Spleen (tissue), 11 donors: ENCODE measurements around the gene ZNF467. TPM values are rescaled to one million over a fixed set of nuclear protein-coding genes. Genes with fewer than 3 reads are reported as not detected.

ENCODE experiments used
- DNase-seq: peaks from one replicate; pipeline ENCODE4 v3.0.0-alpha.2; 2020
- H3K27ac ChIP-seq, 8 donors: fragments of 200-600 bp; sonication (generic) in 7 of 8; 1 replicate in 4 of 8; 2 replicates in 4 of 8; pipeline versions ENCODE4 v1.5.0 to v1.8.0; 2016 to 2021; ENCODE audit warnings: inconsistent platforms in 4 of 8, mild to moderate bottlenecking in 4 of 8, moderate library complexity in 1 of 8
- H3K27me3 ChIP-seq, 7 donors: fragments of 200-600 bp; sonication (generic) in 6 of 7; replicated peaks in 1 of 7; 1 replicate in 4 of 7; 2 replicates in 3 of 7; pipeline versions ENCODE4 v1.5.0 to v1.8.0; 2016 to 2021; ENCODE audit warnings: inconsistent platforms in 3 of 7, mild to moderate bottlenecking in 1 of 7
- H3K36me3 ChIP-seq, 6 donors: fragments of 200-600 bp; sonication (generic) in 5 of 6; 1 replicate in 4 of 6; 2 replicates in 2 of 6; pipeline versions ENCODE4 v1.5.0 to v1.8.0; 2016 to 2021; ENCODE audit warnings: inconsistent platforms in 2 of 6
- H3K4me1 ChIP-seq, 6 donors: fragments of 200-600 bp; sonication (generic) in 5 of 6; 1 replicate in 3 of 6; 2 replicates in 3 of 6; pipeline versions ENCODE4 v1.5.0 to v1.8.0; 2016 to 2021; ENCODE audit warnings: inconsistent platforms in 3 of 6
- H3K4me3 ChIP-seq, 8 donors: fragments of 200-600 bp; sonication (generic) in 7 of 8; 1 replicate in 4 of 8; 2 replicates in 4 of 8; pipeline versions ENCODE4 v1.5.0 to v1.8.0; 2016 to 2021; ENCODE audit warnings: inconsistent platforms in 4 of 8, mild to moderate bottlenecking in 4 of 8, moderate library complexity in 2 of 8
- H3K9me3 ChIP-seq, 8 donors: fragments of 200-600 bp; sonication (generic) in 7 of 8; 1 replicate in 4 of 8; 2 replicates in 4 of 8; pipeline versions ENCODE4 v1.5.0 to v1.8.0; 2016 to 2021; ENCODE audit warnings: inconsistent platforms in 4 of 8
- CTCF ChIP-seq, 11 experiments: fragments of 200-600 bp in 7 of 11; fragments of 450-650 bp in 4 of 11; sonication (generic) in 4 of 11; IDR thresholded peaks in 8 of 11; conservative IDR thresholded peaks in 3 of 11; 1 replicate in 7 of 11; 2 replicates in 4 of 11; pipeline versions ENCODE4 v1.4.0 to v1.8.0; 2016 to 2021; ENCODE audit warnings: antibody characterized with exemption in 11 of 11, inconsistent platforms in 4 of 11, mild to moderate bottlenecking in 1 of 11
- POLR2A ChIP-seq, 3 donors: fragments of 450-650 bp; IDR thresholded peaks; one replicate each; pipeline ENCODE4 v1.5.1; 2017; ENCODE audit warnings: antibody characterized with exemption in 3 of 3, mild to moderate bottlenecking in 1 of 3
- POLR2AphosphoS5 ChIP-seq, 3 donors: sonication (generic); formaldehyde crosslinking; IDR thresholded peaks; one replicate each; pipeline ENCODE4 v1.5.1; 2017; ENCODE audit warnings: antibody characterized with exemption in 3 of 3
- WGBS, 5 donors: extraction: QIAGEN DNeasy Blood & Tissue Kit in 3 of 5; methylation state at CpG; one replicate each; pipeline versions ENCODE4 v1.1.5 to v1.1.7; 2013 to 2018; 5-methylcytosine and 5-hydroxymethylcytosine counted together
- intact Hi-C: fragments of 100-400 bp; cut with DNase I; formaldehyde crosslinking; loops from one replicate; pipeline ENCODE4 v1.15.0; 2023; ENCODE audit warnings: low total_unique reads
- polyA plus RNA-seq, 3 donors: library from polyadenylated mRNA; stranded (reverse); fragments of 200-250 nt; gene quantifications; one replicate each; pipeline ENCODE4 v1.2.1, GENCODE V29; 2013
- total RNA-seq, 7 donors: library from RNA; depleted of rRNA in 3 of 7; stranded (reverse); fragments of >200 nt in 3 of 7; fragmentation: NEBNext Ultra II Directional in 4 of 7; extraction: Animal tissue kit (Norgen Biotek cat#: 25700) in 4 of 7; gene quantifications; one replicate each; pipeline versions ENCODE4 v1.1.0 to v1.2.1, GENCODE V29; 2016 to 2021
- donor health status: healthy with polysubstance abuse.
- donor health status: DM: no; HTN: no; CAD: no; lungs with moderate emphysema.
- donor health status: DM: no; HTN: no; CAD: no.
- donor health status: Bipolar disorder and iron deficiency.
- donor health status: healthy.
- donor health status: DM: no; HTN: no; CAD: no.
- donor health status: DM: yes; HTN: yes; CAD: no.

ZNF467 gene
- total and polyA plus RNA-seq, 10 donors, result 6.0 to 48.5 (median 31.3) TPM

DNA sequence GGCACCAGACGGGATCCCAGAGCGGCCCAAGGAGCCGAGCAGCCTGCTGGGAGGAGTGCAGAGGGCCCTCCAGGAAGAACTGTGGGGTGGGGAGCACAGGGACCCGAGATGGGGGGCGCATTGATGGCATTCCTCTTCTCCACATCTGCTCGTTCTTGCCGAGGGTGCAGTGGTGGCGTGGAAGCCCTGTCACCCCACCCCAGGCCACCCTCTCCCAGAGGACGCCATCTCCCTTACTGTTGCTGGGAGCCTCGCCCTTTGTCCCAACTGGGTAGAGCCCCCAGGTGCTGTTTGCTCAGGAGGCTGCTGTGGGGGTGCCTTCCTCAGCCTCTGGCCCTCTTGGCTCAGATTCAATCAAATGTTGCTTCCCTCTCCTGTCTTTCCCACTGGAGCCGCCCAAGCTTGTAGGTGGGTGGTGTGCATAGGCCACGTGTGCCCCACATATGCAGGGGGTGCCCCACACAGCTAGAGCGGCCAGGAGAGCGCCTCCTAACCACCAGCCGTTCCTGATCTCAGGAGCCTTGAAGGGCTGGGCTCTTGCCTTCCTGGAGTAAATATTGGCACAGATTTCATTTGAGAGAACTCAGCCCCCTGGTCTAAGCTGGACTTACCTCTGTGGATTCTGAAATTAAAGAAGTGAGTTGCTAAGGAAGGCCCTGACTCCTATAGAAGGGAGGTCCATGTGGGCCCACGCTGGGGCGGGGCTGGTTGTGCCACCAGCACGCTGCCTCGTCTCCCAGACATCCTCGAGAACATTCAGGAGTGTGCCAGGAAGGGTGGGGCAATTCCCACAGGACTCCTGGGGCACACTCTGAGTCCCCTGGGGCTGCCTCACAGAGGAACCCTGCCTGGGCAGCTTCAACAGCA, 39.2 kb downstream of the ZNF467 start:
- 77 to 87% (median 84%) methylated on average over 12 to 20 of the region's 20 CpGs for WGBS, 5 donors
- Histone ChIP-seq H3K9me3 (no peaks in the 10 kb centered on the region), H3K4me1 (peaks cover 4 to 17% (median 7%) of the 10 kb centered on the region in 6 donors), H3K27me3 (peaks cover 0 to 36% (median 0%) of the 10 kb centered on the region in 7 donors), H3K4me3 (no peak overlapping the region), H3K36me3 (peaks cover 0 to 55% (median 39%) of the 10 kb centered on the region in 6 donors), H3K27ac (no peak overlapping the region)
- peak; percentile 69 for DNase-seq
- intact Hi-C loops, result no loop called here
- TF ChIP-seq POLR2AphosphoS5 (IDR thresholded peaks at IDR 0.05) (no peak), POLR2A (IDR thresholded peaks at IDR 0.05) (no peak), CTCF (IDR thresholded peaks at IDR 0.05 in 8 of 11, conservative IDR thresholded peaks at IDR 0.05 in 3 of 11) (no peak)

DNA sequence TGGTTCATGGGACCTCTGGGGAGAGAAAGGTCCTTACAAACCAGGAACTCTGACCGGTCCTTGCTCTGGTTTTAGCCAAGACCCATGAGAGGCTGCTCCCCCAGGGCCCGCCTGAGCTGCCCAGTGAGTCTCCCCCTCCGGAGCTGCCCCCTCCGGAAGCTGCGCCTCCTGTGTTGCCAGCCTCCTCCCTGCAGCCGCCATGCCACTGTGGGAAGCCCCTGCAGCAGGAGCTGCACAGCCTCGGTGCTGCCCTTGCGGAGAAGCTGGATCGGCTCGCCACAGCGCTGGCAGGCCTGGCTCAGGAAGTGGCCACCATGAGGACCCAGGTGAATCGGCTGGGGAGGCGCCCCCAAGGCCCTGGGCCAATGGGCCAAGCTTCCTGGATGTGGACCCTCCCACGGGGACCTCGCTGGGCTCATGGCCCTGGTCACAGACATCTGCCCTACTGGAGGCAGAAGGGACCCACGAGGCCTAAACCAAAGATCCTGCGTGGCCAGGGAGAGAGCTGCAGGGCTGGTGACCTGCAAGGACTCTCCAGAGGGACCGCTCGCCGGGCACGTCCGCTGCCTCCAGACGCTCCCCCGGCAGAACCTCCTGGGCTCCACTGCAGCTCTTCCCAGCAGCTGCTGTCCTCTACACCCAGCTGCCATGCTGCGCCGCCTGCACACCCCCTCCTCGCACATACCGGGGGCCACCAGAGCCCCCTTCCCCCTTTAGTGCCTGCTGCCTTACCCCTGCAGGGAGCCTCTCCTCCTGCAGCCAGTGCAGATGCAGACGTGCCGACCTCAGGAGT, 40.1 kb downstream of the ZNF467 start:
- peaks cover 4 to 17% (median 7%) of the 10 kb centered on the region in 6 donors for H3K4me1 ChIP-seq
- peaks cover 0 to 63% (median 47%) of the 10 kb centered on the region in 6 donors for H3K36me3 ChIP-seq
- 91 to 95% (median 94%) methylated on average over 14 to 30 of the region's 30 CpGs for WGBS, 5 donors
- TF ChIP-seq CTCF (IDR thresholded peaks at IDR 0.05 in 8 of 11, conservative IDR thresholded peaks at IDR 0.05 in 3 of 11), result no peak
- no peak for TF ChIP-seq POLR2A (IDR thresholded peaks at IDR 0.05)
- no peak for TF ChIP-seq POLR2AphosphoS5 (IDR thresholded peaks at IDR 0.05)
- DNase-seq, result peak; percentile 72
- H3K27ac ChIP-seq, result no peak overlapping the region
- H3K27me3 ChIP-seq, result peaks cover 0 to 28% (median 0%) of the 10 kb centered on the region in 7 donors
- H3K4me3 ChIP-seq, result no peak overlapping the region
- intact Hi-C loops, result no loop called here
- H3K9me3 ChIP-seq, result no peaks in the 10 kb centered on the region

- H3K27me3 ChIP-seq, result peaks cover 0 to 24% (median 0%) of the 10 kb centered on the region in 7 donors
- H3K27ac ChIP-seq, result no peak overlapping the region
- peak; percentile 28 for DNase-seq
- peaks cover 0 to 71% (median 54%) of the 10 kb centered on the region in 6 donors for H3K36me3 ChIP-seq
- peaks cover 4 to 17% (median 7%) of the 10 kb centered on the region in 6 donors for H3K4me1 ChIP-seq
- TF ChIP-seq CTCF (IDR thresholded peaks at IDR 0.05 in 8 of 11, conservative IDR thresholded peaks at IDR 0.05 in 3 of 11) (no peak), POLR2AphosphoS5 (IDR thresholded peaks at IDR 0.05) (no peak), POLR2A (IDR thresholded peaks at IDR 0.05) (no peak)
- 79 to 96% (median 93%) methylated on average over 4 to 7 of the region's 7 CpGs for WGBS, 5 donors
- no peaks in the 10 kb centered on the region for H3K9me3 ChIP-seq
- intact Hi-C loops, result no loop called here
- H3K4me3 ChIP-seq, result no peak overlapping the region
Measured at GRCh38 chr7:149732611-149733010, 40.8 kb downstream of the ZNF467 start.
